Transverse colon (tissue), 4 donors: ENCODE measurements around the gene ZSWIM7.

Source experiments
- POLR2AphosphoS5 ChIP-seq, 3 donors: sonication (generic); formaldehyde crosslinking; IDR thresholded peaks; one replicate each; pipeline ENCODE4 v1.6.1; 2016; ENCODE audit warnings: antibody characterized with exemption in 3 of 3
- TF ChIP-seq, protein P1 (sequence below), 5 experiments: fragments of 200-600 bp in 3 of 5; fragments of 450-650 bp in 2 of 5; sonication (generic) in 3 of 5; IDR thresholded peaks; 1 replicate in 2 of 5; 2 replicates in 3 of 5; pipeline ENCODE4 v1.5.1; 2016 to 2017; ENCODE audit warnings: antibody characterized with exemption in 5 of 5, inconsistent platforms in 3 of 5, mild to moderate bottlenecking in 2 of 5, moderate library complexity in 1 of 5

- no peak for TF ChIP-seq POLR2AphosphoS5 (IDR thresholded peaks at IDR 0.05)
- TF ChIP-seq, protein P1, sequence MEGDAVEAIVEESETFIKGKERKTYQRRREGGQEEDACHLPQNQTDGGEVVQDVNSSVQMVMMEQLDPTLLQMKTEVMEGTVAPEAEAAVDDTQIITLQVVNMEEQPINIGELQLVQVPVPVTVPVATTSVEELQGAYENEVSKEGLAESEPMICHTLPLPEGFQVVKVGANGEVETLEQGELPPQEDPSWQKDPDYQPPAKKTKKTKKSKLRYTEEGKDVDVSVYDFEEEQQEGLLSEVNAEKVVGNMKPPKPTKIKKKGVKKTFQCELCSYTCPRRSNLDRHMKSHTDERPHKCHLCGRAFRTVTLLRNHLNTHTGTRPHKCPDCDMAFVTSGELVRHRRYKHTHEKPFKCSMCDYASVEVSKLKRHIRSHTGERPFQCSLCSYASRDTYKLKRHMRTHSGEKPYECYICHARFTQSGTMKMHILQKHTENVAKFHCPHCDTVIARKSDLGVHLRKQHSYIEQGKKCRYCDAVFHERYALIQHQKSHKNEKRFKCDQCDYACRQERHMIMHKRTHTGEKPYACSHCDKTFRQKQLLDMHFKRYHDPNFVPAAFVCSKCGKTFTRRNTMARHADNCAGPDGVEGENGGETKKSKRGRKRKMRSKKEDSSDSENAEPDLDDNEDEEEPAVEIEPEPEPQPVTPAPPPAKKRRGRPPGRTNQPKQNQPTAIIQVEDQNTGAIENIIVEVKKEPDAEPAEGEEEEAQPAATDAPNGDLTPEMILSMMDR (IDR thresholded peaks at IDR 0.05), result no peak
These were observed 6.1 kb upstream of the ZSWIM7 start for GRCh38 chr17:16005636-16006035.
